AG09309 (cell line): ENCODE results near the gene SLC25A29.
"Not testable (repeated sequence)": the region's sequence is repeated elsewhere in the genome, so short reads cannot be mapped to it uniquely, and the experiment has no call there.

Source experiments
- DNase-seq: peaks from one replicate; pipeline ENCODE4 v3.0.0-alpha.2; 2010; ENCODE audit warnings: low read depth
- H3K4me3 ChIP-seq: 2 replicates; pipeline ENCODE4 v1.5.1; 2011; ENCODE audit warnings: mild to moderate bottlenecking, low read depth, low read length, moderate library complexity; ENCODE audit not compliant: control insufficient read depth
- TF ChIP-seq, protein P1 (sequence below): IDR thresholded peaks from 2 replicates; pipeline ENCODE4 v1.5.1; 2011; ENCODE audit warnings: mild to moderate bottlenecking, low read depth, low read length, inconsistent platforms; ENCODE audit not compliant: insufficient read depth, control insufficient read depth; ENCODE audit errors: missing control alignments

Gene SLC25A29

DNA sequence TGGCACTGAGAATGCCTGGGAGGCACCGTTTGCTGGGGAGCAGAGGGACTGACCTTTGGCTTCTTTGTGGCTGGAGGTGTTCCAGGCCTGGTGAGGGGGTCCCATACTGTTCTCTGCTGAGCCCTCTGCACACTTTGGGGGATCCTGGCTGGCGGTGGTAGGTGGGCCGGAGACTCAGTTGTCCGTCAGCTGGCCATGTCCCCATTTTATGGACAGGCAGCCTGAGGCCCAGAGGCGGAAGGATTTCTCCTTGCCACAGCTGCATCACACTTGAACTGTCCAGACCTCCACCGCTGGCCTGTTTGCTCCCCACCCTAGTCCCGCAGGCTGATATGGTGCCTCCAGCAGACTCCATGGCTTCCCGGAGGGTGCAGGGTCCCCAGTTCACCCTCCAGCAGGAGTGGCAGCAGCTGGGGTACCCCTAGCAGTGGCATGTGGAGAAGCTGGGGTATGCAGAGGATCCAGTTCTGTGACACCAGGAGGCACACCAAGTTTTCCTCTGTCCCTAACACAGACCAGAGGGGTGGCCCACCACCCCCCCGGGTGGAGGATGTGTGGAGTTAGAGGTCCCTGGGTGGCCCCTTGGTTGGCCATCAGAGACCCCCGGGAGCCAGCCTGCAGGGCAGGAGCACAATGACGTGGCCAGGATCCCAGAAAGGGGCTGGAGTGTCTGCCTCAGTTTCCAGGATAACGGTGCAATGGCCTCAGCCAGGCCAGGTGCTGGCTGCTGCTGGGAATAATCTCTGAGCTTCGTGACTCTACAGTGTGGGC, 14.8 kb downstream of the SLC25A29 start:
- H3K4me3 ChIP-seq: no peak overlapping the region
- no peak for DNase-seq
- TF ChIP-seq, protein P1, sequence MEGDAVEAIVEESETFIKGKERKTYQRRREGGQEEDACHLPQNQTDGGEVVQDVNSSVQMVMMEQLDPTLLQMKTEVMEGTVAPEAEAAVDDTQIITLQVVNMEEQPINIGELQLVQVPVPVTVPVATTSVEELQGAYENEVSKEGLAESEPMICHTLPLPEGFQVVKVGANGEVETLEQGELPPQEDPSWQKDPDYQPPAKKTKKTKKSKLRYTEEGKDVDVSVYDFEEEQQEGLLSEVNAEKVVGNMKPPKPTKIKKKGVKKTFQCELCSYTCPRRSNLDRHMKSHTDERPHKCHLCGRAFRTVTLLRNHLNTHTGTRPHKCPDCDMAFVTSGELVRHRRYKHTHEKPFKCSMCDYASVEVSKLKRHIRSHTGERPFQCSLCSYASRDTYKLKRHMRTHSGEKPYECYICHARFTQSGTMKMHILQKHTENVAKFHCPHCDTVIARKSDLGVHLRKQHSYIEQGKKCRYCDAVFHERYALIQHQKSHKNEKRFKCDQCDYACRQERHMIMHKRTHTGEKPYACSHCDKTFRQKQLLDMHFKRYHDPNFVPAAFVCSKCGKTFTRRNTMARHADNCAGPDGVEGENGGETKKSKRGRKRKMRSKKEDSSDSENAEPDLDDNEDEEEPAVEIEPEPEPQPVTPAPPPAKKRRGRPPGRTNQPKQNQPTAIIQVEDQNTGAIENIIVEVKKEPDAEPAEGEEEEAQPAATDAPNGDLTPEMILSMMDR: no peak

DNA sequence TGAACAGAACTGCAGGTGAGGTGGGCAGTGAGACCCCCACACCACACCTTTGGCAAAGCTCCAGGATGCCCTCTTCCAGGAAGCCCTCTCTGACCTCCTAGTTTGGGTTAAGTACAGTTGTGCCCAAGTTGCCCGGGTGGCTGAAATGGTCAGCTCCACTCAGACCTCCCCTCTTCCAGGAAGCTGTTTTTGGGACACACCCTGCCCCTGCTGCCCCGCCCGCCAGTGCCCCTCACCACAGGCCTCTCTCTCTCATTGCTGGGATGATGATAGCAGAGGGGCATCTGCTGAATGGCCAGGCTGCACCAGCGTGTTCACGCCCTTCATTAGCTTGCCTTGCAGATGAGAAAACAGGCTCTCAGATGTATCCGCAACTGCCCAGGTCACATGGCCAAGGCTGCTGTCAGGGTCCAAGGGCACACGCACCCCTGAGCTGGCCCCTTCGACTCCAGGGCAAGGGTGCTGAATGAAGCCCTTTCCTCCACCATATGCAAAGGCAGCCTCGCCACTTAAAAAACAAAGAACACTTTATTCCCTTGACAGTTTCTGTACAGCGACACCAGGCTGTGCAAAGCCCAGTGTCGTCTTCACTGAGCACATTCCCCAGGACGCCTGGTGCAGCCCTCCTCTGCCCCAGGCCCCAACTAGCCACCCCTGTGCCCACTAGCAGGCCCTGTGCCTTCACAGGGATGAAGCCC, 15.5 kb downstream of the SLC25A29 start:
- TF ChIP-seq, protein P1: no peak
- H3K4me3 ChIP-seq: no peak overlapping the region
- DNase-seq: no peak

DNA sequence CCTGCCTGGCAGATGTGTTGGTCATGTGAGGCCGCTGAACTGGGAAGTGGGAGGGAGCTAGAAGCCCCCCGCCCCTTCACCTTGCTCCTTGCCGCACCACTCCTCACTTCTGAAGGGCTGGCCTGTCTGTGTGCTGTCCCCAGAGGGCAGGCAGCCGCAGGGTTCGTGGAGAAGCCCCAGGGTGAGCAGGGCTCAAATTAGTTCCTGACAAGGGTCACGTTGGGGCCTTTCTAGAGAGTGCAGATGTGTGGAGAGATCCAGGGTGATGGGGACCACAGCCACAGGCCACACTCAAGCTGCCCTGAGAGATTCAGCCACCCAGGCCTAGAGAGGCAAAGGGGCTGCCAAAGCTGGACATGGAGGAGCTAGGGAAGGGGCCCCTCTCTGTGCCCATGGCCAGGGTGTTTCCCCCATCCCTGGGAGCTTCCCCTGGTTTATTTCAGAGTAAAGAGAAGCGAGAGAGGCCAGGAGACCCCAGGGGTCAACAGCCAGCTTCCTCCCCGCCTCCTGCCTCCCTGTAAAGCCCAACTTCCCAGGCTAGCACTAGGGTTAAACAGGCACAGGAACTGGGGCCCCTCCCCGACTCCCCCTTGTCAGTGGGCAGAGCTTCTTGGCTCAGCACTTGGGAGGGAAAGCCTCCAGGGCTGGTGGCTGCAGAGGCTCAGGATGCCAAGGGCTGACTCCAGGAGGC, 16.2 kb downstream of the SLC25A29 start:
- DNase-seq: no peak
- no peak overlapping the region for H3K4me3 ChIP-seq
- TF ChIP-seq, protein P1: no peak

DNA sequence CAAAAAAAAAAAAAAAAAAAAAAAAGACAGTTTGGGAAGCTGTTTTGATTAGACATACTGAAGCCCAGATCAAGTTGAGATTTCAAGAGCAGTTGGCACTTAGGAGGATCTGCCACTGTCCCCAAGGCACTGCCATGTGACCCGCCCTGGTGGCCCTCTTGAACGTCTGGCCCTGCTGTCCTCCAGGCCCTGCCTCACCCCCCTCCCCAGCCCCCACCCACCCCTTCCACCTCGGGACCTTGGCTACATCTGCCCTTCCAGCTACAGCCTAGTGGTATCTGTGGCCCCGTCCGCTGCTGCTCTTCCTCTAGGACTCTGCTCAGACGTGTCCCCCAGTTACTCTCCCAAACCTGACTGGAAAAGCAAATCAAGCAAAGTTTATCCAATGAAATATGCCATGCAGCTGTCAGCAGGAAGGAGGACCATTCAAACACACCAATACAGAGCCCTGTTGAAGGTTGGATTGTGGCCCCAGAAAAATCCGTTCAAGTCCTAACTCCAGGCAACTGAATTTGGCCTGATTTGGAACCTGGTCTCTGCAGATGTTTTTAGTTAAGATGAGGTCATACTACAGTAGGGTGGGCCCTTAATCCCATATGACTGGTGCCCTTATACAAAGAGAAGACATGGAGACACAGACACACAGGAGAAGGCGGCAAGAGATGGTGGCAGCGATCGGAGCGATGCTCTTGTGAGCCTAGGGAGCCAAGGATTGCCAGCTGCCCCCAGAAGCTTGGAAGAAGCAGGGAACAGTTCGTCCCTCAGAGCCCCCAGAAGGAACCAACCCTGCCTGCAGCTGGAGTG, 17.7 kb downstream of the SLC25A29 start:
- DNase-seq: no peak
- TF ChIP-seq, protein P1: no peak
- H3K4me3 ChIP-seq: no peak overlapping the region

DNA sequence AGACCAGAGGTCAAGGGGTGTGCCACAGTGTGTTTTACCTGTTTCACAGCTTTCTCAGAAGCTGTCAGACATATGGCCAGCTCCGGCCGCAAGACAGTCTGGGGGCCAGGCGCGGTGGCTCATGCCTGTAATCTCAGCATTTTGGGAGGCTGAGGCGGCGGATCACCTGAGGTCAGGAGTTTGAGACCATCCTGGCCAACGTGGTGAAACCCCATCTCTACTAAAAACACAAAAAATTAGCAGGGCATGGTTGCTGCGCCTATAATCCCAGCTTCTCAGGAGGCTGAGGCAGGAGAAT, 18.3 kb downstream of the SLC25A29 start:
- not testable (repeated sequence) for H3K4me3 ChIP-seq, DNase-seq

DNA sequence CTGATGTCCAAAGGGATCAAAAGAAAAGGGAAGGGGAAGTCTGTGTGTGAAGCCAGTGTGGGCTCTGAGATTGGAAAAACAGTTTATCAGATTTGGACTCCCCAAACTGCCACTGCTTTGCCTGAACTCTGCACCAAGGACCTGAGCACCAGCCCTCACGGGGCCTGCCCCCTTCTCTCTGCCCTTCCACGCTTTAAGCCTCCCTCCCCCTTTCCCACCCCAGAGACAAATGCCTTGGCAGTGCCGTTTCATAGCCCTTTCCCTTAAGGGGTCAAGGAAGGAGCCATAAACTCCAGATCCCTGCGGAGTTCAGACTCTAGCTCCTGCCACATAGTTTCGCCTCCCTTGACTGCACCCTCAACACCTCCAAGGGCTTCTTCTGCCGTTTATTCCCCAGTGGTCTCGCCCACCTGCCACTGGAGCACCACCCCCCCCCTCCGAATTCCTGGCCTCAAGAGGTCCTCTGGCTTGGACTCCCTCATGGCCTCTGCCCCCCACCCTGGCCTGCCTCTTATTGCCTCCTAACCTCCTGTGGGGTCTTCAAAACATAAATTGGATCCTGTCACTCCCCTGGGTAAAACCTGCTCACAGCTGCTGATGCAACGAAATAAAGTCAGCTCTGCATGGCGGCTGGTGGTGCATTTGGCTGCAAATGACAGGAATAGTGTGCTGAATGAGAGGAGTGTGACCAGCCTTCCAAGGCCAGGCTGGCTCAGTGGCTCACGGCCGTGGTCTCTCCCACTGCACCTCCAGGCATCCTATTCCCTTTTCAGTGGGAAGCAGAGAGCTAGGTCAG, 18.8 kb downstream of the SLC25A29 start:
- TF ChIP-seq, protein P1: no peak
- no peak for DNase-seq
- H3K4me3 ChIP-seq: no peak overlapping the region
